Thymus (tissue), 11 donors: ENCODE results near the gene GJD4. TPM values are rescaled to one million over a fixed set of nuclear protein-coding genes. Genes with fewer than 3 reads are reported as not detected.
A peak's percentile ranks its signal among the peaks of the same experiment; 100 is the strongest.

Experiments
- DNase-seq, 9 donors: peaks; one replicate each; pipeline ENCODE4 v3.0.0-alpha.2; 2013; ENCODE audit warnings: low spot score in 9 of 9, low read depth in 6 of 9, missing footprints in 1 of 9
- H3K27ac ChIP-seq, 2 donors: one replicate each; pipeline ENCODE4 v1.5.1; 2013; ENCODE audit warnings: control low read depth in 1 of 2, low read depth in 1 of 2, low read length in 1 of 2, mild to moderate bottlenecking in 1 of 2, moderate library complexity in 1 of 2
- H3K27me3 ChIP-seq, 2 donors: one replicate each; pipeline ENCODE4 v1.5.1; 2013; ENCODE audit warnings: low read length in 1 of 2; ENCODE audit not compliant: control insufficient read depth in 2 of 2, insufficient read depth in 1 of 2
- H3K36me3 ChIP-seq, 2 donors: one replicate each; pipeline ENCODE4 v1.5.1; 2013; ENCODE audit warnings: low read length in 1 of 2, mild to moderate bottlenecking in 1 of 2, moderate library complexity in 1 of 2; ENCODE audit not compliant: control insufficient read depth in 2 of 2, insufficient read depth in 2 of 2
- H3K4me1 ChIP-seq, 2 donors: one replicate each; pipeline ENCODE4 v1.5.1; 2013; ENCODE audit warnings: low read length in 2 of 2; ENCODE audit not compliant: control insufficient read depth in 2 of 2, insufficient read depth in 2 of 2
- H3K4me3 ChIP-seq, 2 donors: one replicate each; pipeline ENCODE4 v1.5.1; 2013; ENCODE audit warnings: low read length in 2 of 2, control low read depth in 1 of 2, mild to moderate bottlenecking in 1 of 2
- H3K9me3 ChIP-seq, 2 donors: one replicate each; pipeline ENCODE4 v1.5.1; 2013; ENCODE audit warnings: low read length in 1 of 2, mild to moderate bottlenecking in 1 of 2; ENCODE audit not compliant: control insufficient read depth in 2 of 2, insufficient read depth in 1 of 2
- WGBS: extraction: QIAGEN DNeasy Blood & Tissue Kit; methylation state at CpG from one replicate; pipeline ENCODE4 v1.1.7; 2013; 5-methylcytosine and 5-hydroxymethylcytosine counted together
- polyA plus RNA-seq: library from polyadenylated mRNA; stranded (reverse); fragments of 200-250 nt; gene quantifications from one replicate; pipeline ENCODE4 v1.2.3, GENCODE V29; 2013
- total RNA-seq: library from RNA; stranded (reverse); fragments of 120-200 nt; gene quantifications from one replicate; pipeline ENCODE4 v1.2.4, GENCODE V29; 2013
- donor health status: healthy.

Gene GJD4
- total and polyA plus RNA-seq, 2 donors, result 0.07 to 0.09 TPM

DNA sequence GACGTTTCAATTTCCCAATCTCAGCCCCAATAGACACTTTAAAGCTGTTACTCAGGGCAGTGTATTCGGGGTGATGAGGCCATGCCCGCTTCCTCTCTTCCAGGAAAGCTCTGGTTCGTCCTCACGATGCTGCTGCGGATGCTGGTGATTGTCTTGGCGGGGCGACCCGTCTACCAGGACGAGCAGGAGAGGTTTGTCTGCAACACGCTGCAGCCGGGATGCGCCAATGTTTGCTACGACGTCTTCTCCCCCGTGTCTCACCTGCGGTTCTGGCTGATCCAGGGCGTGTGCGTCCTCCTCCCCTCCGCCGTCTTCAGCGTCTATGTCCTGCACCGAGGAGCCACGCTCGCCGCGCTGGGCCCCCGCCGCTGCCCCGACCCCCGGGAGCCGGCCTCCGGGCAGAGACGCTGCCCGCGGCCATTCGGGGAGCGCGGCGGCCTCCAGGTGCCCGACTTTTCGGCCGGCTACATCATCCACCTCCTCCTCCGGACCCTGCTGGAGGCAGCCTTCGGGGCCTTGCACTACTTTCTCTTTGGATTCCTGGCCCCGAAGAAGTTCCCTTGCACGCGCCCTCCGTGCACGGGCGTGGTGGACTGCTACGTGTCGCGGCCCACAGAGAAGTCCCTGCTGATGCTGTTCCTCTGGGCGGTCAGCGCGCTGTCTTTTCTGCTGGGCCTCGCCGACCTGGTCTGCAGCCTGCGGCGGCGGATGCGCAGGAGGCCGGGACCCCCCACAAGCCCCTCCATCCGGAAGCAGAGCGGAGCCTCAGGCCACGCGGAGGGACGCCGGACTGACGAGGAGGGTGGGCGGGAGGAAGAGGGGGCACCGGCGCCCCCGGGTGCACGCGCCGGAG lies 2.6 kb downstream of the GJD4 start:
- DNase-seq, result no peak
- Histone ChIP-seq H3K4me3 (peak overlapping the region; percentile 29 to 38), H3K27me3 (peaks cover 17 to 45% of the 10 kb centered on the region in 2 donors), H3K4me1 (no peaks in the 10 kb centered on the region), H3K27ac (no peak overlapping the region), H3K9me3 (no peaks in the 10 kb centered on the region), H3K36me3 (no peaks in the 10 kb centered on the region)
- 10% methylated on average over 78 of the region's 78 CpGs for WGBS

GRCh38 chr10:35608328-35608672 lies 3.2 kb downstream of the GJD4 start:
- Histone ChIP-seq H3K27me3 (peaks cover 17 to 45% of the 10 kb centered on the region in 2 donors), H3K9me3 (no peaks in the 10 kb centered on the region), H3K36me3 (no peaks in the 10 kb centered on the region), H3K4me1 (no peaks in the 10 kb centered on the region), H3K27ac (no peak overlapping the region), H3K4me3 (peak overlapping the region; percentile 29 to 38)
- 69% methylated on average over 16 of the region's 16 CpGs for WGBS
- DNase-seq, result no peak

GRCh38 chr10:35611750-35612149 lies 6.6 kb downstream of the GJD4 start:
- Histone ChIP-seq H3K9me3 (no peaks in the 10 kb centered on the region), H3K4me3 (no peak overlapping the region), H3K36me3 (no peaks in the 10 kb centered on the region), H3K27ac (no peak overlapping the region), H3K4me1 (no peaks in the 10 kb centered on the region), H3K27me3 (peaks cover 14 to 25% of the 10 kb centered on the region in 2 donors)
- no peak for DNase-seq
- 88% methylated on average over 6 of the region's 6 CpGs for WGBS

GRCh38 chr10:35612385-35613106 lies 7.4 kb downstream of the GJD4 start:
- no peak for DNase-seq
- Histone ChIP-seq H3K4me3 (no peak overlapping the region), H3K36me3 (no peaks in the 10 kb centered on the region), H3K27ac (no peak overlapping the region), H3K4me1 (no peaks in the 10 kb centered on the region), H3K9me3 (no peaks in the 10 kb centered on the region), H3K27me3 (peaks cover 12 to 17% of the 10 kb centered on the region in 2 donors)
- 82% methylated on average over 6 of the region's 6 CpGs for WGBS

DNA sequence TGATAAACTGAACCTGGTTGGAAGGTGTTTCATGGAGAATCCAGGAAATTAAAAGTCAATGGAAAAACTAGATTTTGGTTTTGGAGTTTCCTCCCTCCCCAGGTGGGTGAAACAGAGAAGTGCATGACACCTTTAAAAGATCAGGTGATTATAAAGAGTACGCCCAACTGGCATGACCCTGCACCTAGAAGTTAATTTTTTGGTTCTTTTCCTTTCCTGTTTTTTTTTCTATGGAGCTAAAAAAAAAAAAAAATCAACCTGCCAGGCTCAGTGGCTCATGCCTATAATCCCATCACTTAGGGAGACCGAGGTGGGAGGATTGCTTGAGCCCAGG lies 7.9 kb downstream of the GJD4 start:
- no peak for DNase-seq
- Histone ChIP-seq H3K36me3 (no peaks in the 10 kb centered on the region), H3K4me3 (no peak overlapping the region), H3K27ac (no peak overlapping the region), H3K27me3 (peaks cover 9 to 12% of the 10 kb centered on the region in 2 donors), H3K9me3 (no peaks in the 10 kb centered on the region), H3K4me1 (no peaks in the 10 kb centered on the region)
- 83% methylated on average over 2 of the region's 2 CpGs for WGBS

DNA sequence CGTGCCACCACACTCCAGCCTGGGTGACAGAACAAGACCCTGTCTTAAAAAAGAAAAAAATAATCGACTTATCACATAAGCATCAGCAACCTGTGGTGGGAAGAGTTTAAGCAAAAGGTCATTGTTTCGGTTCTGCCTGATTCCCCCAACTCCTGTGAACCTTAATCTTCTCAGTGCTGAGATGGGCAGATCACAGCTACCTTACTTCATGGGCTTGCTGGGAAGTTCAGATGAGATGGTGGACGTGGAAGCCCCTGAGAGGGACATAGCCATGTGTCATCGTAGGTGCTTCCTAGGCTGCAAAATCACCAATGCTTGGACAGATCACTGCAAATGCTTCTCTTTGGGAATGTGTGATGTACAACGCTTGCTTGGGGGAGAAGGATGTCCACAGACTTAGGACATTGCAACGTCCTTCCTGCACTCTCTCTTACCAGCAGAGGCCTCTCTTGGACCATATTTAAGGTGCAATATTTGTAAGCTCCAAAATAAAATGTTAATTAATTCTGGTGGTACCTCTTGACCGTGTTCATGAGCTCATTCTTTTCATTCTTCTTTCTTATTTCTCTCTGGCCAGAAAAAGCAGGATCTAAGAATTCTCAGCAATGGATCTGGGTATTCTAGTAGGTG lies 8.6 kb downstream of the GJD4 start:
- DNase-seq, result no peak
- WGBS, result 75% methylated on average over 8 of the region's 8 CpGs
- H3K27me3 ChIP-seq, result peaks cover 3 to 6% of the 10 kb centered on the region in 2 donors
- H3K4me3 ChIP-seq, result no peak overlapping the region
- no peak overlapping the region for H3K27ac ChIP-seq
- no peaks in the 10 kb centered on the region for H3K4me1 ChIP-seq
- no peaks in the 10 kb centered on the region for H3K36me3 ChIP-seq
- H3K9me3 ChIP-seq, result no peaks in the 10 kb centered on the region

DNA sequence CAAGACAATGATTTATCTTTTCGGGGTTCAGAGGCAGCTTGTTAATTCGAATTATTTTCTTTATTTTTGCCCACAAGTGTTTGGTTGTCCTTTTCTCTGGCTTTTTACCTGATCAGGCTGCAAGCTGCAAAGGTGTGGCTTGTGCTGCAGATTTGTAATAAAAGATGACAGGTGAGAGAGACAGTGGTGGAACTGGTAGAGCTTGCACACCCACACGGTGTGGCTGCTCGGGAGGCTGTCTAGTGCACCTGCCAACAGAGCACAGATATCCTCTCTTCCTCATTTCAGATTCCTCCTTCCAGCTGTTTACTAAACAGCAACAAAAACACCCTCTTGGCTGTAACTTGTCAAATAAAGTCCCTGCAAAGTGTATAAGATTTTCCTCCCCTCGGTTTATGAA lies 9.2 kb downstream of the GJD4 start:
- H3K9me3 ChIP-seq, result no peaks in the 10 kb centered on the region
- 74% methylated on average over 5 of the region's 5 CpGs for WGBS
- no peaks in the 10 kb centered on the region for H3K36me3 ChIP-seq
- DNase-seq, result no peak
- no peak overlapping the region for H3K4me3 ChIP-seq
- H3K27me3 ChIP-seq, result peaks cover 2% of the 10 kb centered on the region in 2 donors
- H3K4me1 ChIP-seq, result no peaks in the 10 kb centered on the region
- H3K27ac ChIP-seq, result no peak overlapping the region

DNA sequence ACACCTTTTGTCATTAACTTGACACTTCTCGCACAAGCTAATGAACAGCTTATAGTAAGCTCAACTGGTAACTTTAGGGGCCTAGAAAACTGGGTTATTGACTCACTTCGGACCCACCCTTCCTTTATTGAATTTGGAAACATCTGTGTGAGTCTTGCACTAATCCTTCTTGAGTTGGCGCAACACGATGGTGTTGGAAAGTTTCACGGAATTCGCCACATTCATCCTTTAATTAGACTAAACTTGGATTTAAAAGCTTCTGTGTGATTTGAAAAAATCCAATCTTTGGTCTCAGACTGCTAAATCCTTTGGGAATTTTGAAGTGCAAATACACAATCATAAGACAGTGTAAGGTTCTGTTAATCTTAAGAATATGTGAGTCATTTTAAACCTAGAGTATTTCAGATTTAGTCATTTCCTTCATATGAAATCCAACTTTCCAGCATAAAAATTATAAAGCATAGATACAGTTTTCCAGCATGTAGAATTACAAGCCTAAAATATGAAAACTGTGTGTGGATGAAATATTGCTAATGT lies 21.9 kb downstream of the GJD4 start:
- Histone ChIP-seq H3K4me3 (no peak overlapping the region), H3K9me3 (no peaks in the 10 kb centered on the region), H3K36me3 (no peaks in the 10 kb centered on the region), H3K27ac (no peak overlapping the region), H3K27me3 (no peaks in the 10 kb centered on the region), H3K4me1 (no peaks in the 10 kb centered on the region)
- DNase-seq, result no peak
- 94% methylated on average over 6 of the region's 6 CpGs for WGBS

DNA sequence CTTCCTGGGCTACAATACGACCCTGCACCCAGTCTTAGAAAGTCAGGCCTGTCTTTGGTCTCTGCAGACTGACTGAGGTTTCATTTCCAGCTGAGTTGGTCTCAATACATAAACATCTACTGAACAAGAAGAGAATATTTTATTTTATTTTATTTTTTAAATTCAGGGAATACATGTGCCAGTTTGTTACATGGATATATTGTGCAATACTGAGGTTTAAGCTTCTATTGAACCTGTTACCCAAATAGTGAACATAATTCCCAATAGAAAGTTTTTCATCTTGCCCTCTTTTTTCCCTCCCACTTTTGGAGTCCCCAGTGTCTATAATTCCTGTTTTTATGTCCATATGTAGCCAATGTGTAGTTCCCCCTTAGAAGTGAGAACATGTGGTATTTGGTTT lies 26.3 kb downstream of the GJD4 start:
- Histone ChIP-seq H3K36me3 (no peaks in the 10 kb centered on the region), H3K27me3 (peaks cover 0 to under 1% of the 10 kb centered on the region in 2 donors), H3K4me3 (no peak overlapping the region), H3K27ac (no peak overlapping the region), H3K4me1 (no peaks in the 10 kb centered on the region), H3K9me3 (no peaks in the 10 kb centered on the region)
- no peak for DNase-seq
- 85% methylated on average over 1 of the region's 1 CpG for WGBS
